ENCODE data around the gene CAMTA1.

The CAMTA1 gene

DNA sequence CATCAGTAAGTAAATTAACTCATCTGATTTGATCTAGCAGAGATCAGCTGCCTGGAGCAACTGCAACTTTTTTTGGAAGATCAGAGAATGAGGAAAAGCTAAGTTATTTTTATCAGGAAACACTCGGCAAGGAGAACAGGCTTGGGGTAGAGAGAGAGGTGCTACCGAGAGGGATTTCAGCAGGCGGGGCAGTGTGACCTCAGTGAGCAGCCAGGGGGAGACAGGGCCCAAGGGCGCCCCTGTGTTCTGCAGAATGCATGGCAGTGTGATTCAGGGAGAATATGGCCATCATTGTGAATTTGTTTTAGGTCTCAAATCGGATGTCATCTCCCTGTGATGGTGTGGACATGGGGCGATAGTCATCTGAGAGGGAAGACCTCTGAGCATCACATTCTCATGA is 501.8 kb downstream of the CAMTA1 start:
- no peak for DNase-seq (ENCODE audit: low spot score)

DNA sequence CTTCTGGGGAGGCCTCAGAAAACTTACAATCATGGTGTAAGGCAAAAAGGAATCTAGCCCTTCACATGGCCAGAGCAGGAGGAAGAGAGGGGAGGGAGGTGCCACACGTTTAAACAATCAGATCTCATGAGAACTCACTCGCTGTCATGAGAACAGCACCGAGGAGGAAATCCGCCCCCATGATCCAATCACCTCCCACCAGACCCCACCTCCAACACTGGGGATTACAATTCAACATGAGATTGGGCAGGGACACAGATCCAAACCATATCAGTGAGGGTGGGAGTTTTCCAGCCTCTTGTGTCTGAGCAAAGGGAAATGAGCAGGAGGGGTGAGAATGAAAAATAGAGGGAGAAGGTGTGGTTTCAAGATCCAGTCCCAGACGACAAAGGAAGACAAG is 503.7 kb downstream of the CAMTA1 start:
- no peak for DNase-seq (ENCODE audit: low spot score)

DNA sequence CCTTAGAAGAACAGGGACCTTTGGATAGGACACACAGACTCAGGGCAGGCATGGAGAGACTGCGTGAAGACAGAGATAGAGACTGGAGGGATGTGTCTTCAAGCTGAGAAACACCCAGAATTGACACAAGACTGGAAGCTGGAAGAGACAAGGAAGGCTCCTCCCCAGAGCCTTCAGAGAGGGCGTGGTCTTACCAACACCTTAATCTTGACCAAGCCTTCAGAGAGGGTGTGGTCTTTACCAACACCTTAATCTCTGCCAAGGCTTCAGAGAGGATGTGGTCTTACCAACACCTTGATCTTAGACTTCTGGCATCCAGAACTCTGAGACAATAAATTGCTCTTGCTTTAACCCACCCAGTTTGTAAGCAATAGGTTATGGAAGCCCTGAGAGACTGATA is 504.4 kb downstream of the CAMTA1 start:
- DNase-seq (ENCODE audit: low spot score) = no peak

DNA sequence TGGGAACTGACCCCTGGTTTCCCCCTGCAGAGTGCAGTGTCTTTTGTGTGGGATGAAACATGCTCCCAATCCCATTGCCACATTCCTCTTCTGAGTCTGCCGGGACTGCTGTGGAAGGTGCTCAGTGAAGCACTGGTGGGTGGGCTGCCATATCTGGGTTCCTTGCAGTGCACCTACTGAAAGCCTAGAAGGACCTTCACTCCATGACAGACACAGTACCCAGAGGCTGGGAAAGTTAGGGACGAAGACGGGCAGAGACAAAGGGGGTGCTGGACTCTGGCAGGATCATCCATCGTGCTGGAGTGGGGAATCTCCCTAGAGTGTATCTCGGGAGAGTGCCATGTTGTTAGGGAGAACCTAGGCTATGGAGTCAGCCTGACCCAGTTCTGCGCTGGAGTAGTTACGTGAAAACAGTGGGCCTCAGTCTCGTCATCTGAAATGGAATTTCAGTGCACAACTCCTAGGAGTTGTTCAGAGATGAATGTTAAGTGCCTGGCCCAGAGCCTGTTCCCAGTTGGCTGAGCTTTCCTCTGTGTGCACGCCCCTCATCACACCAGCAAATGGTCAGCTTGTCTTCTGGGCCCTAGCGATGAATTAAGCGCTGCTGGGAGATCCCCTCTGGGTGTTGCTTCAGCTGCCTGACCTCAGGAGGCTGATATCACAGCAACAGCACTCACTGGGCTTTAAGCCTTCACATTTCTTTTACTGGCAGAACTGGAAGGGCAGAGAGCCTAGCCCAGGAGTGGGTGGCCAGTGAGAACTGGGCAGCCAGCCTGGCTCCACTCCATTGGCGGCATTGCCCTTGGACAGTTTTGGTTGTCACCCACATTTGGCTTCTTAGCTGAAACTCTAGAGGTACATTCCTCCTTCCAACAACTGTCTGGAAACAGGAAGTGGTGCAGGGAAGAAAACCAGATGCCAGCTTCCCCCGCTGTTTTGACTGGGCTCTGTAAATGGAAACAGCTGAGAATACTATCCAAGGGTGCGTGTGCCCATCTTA is 506.0 kb downstream of the CAMTA1 start:
- DNase-seq (ENCODE audit: low spot score) = peak; percentile 52

DNA sequence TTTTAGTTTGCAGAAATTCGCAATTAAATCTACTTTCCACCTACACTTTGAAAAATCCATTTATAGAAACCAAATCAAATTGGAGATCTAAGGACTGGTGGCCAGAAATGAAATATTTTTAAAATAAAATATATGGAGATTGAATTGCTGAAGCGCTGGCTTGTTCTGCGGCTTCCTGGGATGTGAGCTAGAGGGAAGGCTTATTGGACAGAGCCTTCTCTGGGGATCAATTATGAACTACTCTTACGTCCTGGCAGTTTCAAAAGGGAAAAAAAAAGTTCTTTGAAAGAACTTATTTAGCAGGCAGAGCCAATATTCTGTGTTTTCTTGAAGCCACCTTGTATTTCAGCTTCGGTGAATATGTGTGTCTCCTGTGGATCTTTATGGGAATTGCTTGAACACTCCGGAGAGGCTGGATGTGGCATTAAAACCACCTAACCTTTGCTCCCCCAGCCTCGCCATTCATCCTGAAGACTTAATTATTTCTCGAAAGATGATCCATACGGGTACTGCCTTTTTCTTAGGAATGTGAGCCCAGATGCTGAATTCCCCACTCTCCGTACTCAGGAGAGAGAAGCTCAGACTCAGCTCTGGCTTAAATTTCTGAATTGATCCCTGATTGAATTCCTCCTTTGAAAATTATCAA is 506.9 kb downstream of the CAMTA1 start:
- DNase-seq (ENCODE audit: low spot score) = no peak

DNA sequence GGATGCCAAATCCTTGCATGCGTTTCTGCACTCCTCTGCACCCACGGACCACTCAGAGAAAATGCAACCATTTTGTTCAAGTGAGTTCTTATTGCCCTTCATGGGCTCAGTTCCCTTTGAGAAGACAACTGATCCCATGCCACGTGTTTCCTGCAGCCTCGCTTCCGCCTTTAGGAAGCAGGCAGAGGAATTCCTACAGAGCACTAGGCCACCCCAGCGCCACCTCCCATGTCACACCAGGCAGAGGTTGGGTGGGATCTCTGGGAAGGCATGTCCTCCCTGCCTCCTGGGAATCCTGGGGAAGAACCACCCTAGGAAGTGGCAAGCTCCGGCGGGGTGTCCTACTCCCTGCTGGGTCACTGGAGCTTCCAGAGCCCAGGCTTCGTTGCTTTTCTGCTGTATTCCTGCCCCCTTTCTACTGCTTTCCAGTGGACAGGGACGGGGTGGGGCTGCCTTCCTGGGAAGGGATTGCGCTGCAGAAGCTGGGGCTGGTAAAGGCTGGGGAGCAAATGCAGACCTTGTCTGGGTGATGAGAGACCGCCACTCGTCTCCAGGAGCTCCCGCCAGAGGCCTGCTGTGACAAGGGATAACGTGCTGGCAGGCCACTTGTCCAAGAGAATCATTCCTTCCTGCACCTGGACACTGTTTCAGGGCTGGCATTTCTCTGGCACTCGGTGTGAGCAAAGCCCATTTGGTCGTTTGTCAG is 507.6 kb downstream of the CAMTA1 start:
- DNase-seq (ENCODE audit: low spot score) = no peak

DNA sequence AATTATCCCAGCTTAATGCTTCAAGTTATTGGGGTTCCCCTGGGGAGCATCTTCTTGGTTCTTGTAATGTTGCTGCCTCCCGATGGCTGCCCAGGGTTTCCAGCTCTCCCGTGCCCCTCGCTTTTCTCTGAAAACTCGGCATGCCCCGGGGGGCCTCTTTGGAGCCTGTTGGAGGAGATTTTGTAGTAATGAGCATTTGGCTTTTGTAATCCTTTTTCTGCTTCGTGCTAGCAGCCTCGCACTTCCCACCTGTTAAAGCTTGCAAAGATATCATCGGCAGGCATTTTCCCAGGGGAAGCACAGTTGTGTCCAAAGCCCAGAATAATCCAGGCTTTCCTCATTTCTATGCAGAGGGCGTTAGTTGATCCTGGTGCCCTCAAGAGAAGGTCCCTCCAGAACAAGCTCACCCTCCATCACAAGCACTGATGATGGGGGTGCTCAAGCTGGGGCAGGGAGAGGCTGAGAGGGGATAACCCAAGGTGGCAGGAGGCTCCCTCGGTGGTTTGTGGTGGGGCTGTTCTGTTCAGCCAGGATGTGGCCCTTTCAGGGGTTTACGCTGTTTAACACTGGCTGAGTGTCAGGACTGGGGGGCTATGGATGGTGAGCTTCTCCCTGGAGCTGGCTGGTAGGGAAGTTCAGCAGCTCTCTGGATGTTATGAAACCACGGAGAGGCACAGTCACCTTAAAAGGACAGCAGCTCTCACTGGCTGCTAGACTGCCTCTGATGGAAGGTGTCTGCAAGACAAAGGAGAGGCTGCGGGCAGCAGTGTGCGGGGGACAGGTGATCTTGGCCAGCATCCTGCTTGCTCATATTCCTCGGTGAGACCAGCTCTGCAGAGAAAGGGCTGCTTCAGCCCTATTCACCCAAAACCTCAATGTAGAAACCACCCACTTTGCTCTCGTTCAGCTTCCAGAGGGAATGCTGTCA is 508.7 kb downstream of the CAMTA1 start:
- no peak for DNase-seq (ENCODE audit: low spot score)

DNA sequence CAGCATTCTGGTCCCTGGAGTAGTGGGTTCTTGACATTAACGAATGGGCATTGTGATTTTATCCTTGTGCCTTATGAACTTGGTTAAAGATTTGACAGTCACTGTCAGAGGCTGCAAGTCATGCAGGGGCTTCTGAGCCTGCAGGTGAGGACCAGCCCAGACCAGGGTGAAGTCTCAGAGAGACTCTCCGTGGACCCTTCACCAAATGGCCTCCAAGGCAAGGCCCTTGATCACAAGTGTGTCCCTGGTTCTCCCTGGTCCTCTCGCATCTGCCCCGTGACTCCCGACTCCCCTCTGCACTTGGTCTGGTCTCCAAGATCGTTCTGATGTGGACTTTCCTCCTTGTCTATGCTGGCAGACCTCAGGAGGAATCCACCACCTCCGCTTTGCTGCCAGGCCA is 509.4 kb downstream of the CAMTA1 start:
- no peak for DNase-seq (ENCODE audit: low spot score)

DNA sequence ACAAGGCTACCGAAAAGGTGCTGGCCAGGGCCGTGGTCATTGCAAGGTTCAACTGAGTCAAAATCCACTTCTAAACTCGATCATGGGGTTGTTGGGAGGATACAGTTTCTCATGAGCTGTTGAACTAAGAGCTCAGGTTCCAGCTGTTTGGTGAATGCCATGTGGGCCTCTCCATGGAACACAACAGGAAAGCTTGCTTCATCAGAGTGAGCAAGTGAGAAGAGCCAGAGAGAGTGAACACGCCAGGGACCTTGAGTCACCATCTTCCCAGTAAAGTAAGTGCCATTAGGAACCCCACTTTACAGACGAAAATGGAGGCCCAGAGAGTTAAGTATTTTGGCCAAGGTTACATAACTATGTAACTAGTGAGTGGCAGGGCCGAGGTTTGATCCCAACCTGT is 510.7 kb downstream of the CAMTA1 start:
- no peak for DNase-seq (ENCODE audit: low spot score)

DNA sequence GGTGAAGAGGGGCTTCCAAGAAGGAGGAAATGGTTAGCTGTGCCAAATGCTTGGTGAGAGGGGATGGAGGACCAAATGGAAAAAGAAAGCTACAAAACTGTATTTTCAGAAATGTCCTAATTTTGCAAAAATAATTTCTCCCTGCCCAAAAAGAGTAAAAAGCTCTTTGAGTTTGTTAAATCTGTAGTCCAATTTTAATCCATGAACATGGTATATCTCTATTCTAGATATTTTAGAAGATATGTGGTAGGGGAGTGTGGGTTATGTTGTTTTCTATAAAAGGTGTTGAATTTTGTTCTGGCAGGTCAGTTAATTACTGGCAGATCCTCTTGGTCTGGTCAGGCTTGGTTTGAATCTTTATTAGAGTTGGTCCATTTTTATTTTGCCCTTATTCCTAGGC is 511.7 kb downstream of the CAMTA1 start:
- no peak for DNase-seq (ENCODE audit: low spot score)

DNA sequence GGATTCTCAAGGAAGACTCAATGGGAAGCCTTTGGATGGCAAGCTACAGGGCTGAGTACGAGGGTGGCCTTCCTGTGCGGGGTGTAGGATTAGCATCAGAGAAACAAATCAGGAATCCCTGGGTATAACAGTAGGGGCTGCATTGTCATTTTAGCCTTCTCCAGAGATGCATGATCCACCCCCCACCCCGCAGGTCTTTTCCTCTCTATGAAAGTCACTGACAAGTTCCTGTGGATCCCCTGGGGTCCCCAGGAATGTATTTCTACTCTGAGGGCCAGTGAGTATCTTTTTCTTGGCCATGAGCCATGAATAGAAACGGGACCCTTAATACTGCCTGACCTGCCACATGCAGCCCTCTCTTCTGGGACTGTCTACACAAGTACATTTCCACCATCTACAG is 512.9 kb downstream of the CAMTA1 start:
- no peak for DNase-seq (ENCODE audit: low spot score)

DNA sequence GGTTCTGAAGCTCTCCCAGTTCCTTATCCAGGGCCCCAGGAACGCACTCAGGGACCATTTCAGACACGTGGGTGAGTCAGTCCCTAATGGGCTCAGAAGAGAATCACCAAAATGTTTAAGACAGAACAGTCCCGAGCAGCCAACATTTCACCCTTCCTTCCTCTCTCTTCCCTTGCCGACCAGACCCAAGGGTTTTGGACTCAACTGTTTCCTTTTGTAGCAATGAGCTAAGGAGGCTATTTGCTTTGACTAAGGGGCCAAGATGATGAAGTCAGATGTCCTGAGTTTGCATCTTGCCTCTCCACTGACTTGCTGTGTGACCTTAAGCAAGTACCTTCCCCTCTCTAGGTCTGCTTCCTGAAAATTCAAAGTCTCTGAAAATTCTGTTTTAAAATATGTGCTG is 513.5 kb downstream of the CAMTA1 start:
- DNase-seq (ENCODE audit: low spot score) = no peak

DNA sequence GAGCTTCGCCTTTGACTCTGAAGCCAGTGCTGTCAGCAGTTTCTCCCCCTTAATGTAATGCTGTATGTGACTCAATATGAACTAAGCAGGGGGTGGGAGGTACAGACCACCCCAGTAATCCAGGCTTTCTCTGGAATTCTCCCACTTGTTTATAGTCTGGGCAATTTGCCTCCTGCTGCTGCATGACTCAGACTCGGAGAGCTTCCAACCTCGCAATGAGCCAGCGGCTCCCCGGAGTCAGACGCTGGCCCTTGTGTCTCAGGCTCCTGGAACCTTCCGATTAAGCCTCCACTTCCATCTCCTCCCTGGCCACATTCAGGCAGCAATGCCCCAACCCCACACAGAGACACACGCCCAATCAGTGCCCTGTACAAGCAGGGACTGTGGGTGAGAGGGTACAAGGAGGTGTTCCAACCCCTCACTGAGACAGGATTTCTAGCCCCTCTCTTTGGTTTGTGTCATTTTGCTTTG is 514.1 kb downstream of the CAMTA1 start:
- peak; percentile 82 for DNase-seq (ENCODE audit: low spot score)

DNA sequence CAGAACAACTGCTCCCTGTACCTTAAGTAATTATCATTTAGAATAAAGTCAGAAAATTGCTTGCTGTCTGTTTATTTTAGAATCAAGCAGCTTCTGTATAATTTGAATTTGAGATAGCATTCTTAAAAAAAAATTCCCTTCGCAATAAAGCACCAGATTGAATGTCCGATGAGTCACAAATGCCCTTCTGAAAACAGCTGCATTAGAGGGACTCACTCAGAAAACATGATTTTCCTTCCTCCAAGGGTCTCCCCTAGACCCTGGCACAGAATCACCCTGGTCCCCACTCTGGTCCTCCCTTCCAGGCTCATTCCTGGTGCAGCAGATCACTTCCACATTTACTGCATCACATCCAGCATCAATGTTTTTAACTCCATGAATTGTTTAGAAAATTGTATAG is 514.7 kb downstream of the CAMTA1 start:
- DNase-seq (ENCODE audit: low spot score) = no peak

DNA sequence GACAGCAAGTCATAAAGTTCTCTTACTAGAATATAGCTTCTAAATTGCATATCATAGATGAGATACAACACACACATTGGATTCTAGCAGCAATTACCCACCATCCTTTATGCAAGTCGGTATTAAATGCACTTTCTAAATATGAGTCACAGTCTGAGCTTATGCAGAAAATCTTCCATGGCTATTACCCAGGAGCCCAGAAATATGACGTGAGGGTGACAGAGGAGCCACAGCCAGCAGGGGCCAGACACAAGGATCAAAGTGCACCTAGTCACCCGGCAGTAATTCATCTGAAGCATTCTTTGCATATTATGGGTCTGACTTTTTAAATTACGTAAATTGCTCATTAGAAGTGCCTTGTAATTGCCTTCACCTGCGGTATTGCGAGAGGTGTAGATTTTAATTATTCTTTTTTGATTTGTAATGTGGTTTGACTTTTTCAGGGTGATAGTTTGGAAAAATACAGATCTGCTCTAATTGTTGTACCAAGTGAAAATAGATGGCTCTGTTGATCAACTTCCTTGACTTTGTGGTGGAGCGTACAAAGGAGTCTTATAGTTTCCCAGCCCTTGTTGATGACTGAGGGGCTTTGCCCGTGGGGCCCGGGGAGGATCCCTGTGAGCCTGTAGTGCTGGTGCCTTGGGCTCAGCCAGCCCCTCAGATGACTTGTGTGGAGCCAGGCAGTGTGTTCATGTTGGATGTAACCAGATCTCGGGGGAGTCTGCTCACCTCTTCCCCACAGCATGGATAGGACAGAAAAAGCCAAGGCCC is 515.8 kb downstream of the CAMTA1 start:
- no peak for DNase-seq (ENCODE audit: low spot score)

DNA sequence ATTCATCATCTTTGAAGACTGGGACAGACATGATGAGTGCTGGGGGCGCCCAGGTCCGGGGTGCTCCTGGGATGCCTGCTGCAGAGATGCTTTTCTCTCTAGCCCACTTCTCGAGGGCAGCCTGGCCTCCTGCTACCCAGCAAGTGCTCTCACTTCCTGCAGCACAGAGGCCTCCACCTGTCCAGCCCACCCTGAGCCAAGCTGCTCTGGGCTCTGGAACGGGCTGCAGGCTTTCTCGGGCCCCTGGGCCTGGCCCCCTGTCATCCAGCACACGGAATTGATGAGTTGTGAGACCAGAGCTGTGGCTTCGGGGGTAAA is 516.4 kb downstream of the CAMTA1 start:
- no peak for DNase-seq (ENCODE audit: low spot score)

DNA sequence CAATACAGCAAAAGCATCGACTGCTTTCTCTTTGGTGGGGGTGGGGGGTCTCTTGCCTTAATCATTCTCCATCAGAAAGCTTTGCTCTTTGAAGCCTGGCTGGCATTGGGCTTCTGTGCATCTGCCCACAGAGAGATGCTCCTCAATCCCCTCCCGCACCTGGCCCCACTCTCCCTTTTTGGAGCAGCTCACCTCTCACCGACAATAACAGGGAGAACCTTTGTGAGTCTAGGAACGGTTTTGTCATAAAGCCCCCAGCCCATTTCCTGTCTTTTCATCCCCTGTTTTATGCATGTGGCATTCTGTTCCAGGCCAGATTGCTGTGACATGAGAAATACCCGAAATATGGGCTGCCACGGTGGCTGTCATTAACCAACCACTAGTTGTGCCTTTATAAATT is 516.9 kb downstream of the CAMTA1 start:
- DNase-seq (ENCODE audit: low spot score) = no peak

DNA sequence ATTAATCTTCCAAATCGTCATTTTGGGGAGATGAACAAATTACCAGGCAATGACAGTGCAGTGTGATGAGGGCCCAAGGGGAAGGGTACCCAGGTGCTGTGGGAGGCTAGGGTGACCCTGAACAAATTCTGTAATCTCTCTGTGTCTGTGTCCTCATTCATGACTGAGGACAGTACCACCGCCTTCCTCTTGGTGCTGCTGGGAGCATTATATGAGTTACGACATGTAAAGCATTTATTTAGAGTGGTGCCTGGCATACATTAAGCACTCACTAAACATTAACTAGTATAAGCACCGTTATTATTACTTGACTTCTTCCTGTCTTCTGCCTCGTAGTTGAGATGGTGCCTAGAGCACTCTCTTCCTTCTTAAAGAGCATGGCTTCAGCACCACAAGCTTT is 517.6 kb downstream of the CAMTA1 start:
- no peak for DNase-seq (ENCODE audit: low spot score)

DNA sequence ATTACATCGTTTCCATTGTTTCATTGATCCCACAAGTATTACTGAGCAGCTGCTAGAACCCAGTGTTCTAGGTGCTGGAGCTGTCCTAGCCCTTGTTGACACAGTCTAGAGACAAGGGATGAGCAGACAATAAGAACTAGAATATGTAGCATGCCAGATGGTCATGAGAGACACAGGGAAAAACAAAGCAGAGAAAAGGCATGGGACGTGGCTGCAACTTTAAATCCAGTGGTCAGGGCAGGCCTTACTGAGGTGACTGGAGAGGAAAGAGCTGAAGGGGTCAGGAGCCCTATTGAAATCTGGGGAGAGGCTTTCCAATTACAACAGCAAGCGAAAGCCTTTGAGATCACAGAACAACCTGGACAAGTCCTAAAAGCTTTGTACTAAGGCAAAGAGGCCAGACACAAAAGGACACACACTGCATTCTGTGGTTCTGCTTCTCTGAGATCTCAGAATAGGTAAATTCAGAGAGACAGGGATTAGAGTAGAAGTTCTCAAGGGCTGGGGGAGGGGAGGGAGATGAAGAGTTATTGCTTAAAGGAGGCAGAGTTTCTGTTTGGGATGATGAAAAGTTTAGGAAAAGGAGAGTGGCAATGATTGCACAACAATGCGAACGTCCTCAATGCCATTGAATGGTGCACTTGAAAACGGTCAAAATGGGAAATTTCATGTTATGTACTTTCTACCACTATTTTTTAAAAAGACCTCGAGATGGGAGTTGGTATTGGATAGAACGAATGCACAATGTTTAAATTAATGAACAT is 518.5 kb downstream of the CAMTA1 start:
- no peak for DNase-seq (ENCODE audit: low spot score)

DNA sequence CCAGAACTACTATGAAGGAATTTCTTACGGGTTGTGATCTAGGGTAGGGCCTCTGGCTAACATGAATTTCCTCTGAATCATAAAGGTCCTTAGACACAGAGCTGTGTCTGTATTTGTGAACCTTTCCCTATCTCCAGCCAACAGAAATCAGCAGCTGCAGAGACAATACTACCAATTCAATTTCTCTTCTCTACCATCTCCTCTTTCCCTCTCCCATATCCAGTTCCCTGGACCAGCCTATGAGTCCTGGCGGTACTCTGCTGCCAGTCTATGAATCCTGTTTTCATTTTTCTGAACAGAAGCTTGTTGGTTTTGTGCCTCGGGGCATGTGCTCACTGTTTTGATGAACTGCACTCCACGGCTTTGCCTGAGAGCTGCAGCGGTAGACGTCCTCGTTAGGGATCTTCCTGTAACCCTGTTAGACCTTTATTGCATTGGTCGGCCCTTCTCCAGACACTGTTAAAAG is 527.9 kb downstream of the CAMTA1 start:
- peak; percentile 75 for DNase-seq (ENCODE audit: low spot score)

Data from pons (tissue), 1 donor.